ENCODE measurements around the gene TRIM45.

Gene TRIM45

GRCh38 chr1:117097443-117097842 lies 24.1 kb downstream of the TRIM45 start:
- Mint-ChIP-seq H3K27me3 (no peaks in the 10 kb centered on the region), H3K9me3 (no peaks in the 10 kb centered on the region), H3K4me1 (peaks cover 20% of the 10 kb centered on the region), H3K36me3 (ENCODE audit: low read depth) (peaks cover 81% of the 10 kb centered on the region), H3K4me3 (no peak overlapping the region), H3K27ac (no peak overlapping the region)
- DNase-seq (no peak), ATAC-seq (no peak)

DNA sequence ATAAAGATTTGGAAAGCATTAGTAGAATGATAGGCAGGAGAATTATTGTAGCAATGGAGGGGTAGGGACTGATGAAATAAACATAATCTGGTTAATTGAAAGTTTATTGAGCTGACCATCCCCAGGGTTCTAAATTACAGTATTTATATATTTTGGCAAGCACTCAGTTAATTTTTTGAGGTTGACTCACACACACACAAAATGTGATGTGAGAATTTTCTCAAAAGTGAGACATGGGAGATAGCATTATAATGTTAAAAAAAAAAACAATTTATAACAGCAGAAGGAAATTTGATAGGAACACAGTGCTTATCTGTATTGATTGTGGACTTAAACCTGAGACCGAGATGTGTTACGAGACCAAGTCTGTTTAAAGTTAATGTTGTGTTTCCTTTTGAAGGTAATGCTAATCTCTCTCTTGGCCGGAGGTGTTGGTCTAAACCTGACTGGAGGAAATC lies 24.6 kb downstream of the TRIM45 start:
- no peak for ATAC-seq
- peaks cover 24% of the 10 kb centered on the region for H3K4me1 Mint-ChIP-seq
- no peak overlapping the region for H3K4me3 Mint-ChIP-seq
- H3K27ac Mint-ChIP-seq, result no peak overlapping the region
- H3K36me3 Mint-ChIP-seq (ENCODE audit: low read depth), result peaks cover 81% of the 10 kb centered on the region
- H3K9me3 Mint-ChIP-seq, result no peaks in the 10 kb centered on the region
- no peaks in the 10 kb centered on the region for H3K27me3 Mint-ChIP-seq
- DNase-seq, result no peak

DNA sequence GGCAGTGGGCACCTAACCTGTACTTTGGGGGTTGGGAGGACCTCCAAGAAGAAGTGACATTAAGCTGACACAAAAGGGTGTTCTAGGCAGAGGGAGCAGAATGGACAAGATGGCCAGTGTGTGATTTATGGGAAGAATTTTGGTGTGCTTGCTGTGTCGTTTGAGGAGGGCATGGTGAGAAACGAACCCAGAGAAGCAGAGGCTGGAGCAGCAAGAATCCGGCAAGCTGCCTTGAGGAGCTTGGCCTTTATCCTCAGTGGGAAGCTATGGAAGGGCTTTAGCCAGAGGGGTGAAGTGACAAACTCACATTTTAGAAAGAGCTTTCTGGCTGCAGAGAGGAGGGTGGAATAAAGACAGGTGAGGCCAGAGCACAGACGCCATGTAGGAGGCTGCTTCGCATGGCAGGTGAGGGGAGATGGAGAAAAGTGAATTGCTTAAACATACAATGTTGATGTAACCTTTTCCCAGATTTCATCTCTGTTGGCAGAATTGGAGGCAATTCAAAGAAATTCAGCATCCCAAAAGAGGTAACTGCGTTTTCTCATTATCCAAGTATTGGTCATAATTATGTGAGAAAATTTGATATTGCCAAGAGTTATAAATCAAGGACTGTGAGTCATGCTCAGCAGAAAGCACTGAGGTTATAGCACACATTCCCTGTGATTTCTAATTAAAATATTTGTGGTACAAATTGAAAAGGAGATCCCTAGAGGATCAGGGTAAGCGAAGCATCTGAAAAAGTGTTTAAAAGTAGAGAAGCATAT lies 26.5 kb downstream of the TRIM45 start:
- peaks cover 81% of the 10 kb centered on the region for H3K36me3 Mint-ChIP-seq (ENCODE audit: low read depth)
- no peaks in the 10 kb centered on the region for H3K27me3 Mint-ChIP-seq
- DNase-seq (no peak), ATAC-seq (no peak)
- no peak overlapping the region for H3K27ac Mint-ChIP-seq
- H3K4me1 Mint-ChIP-seq, result peaks cover 27% of the 10 kb centered on the region
- no peaks in the 10 kb centered on the region for H3K9me3 Mint-ChIP-seq
- no peak overlapping the region for H3K4me3 Mint-ChIP-seq

GRCh38 chr1:117093870-117094621 lies 27.5 kb downstream of the TRIM45 start:
- Mint-ChIP-seq H3K27me3 (no peaks in the 10 kb centered on the region), H3K27ac (no peak overlapping the region), H3K4me3 (no peak overlapping the region), H3K36me3 (ENCODE audit: low read depth) (peaks cover 79% of the 10 kb centered on the region), H3K9me3 (no peaks in the 10 kb centered on the region), H3K4me1 (peaks cover 27% of the 10 kb centered on the region)
- peak; percentile 20 for DNase-seq
- peak; percentile 82 for ATAC-seq

DNA sequence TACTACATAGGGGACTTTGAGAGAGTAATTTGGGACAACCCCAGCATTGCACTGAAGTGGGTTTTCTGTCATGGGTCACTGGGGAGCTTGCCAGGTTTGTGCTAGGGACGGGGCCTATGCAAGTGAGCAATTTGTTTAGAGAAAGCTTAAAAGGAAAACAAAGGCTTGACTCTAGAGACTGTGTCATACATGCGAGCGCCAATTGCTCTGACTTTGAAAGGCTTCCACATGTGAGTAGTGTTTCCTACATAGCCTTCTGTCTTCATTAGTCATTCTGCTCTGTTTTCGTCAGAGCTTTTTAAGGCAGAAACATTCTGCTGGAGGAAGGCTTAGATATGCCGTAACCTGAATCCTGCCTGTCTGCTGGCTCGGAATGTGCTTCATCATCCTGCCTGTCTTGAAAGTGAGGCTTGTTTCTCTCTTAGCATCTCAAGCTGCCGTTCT lies 28.4 kb downstream of the TRIM45 start:
- Mint-ChIP-seq H3K4me1 (peaks cover 27% of the 10 kb centered on the region), H3K27me3 (no peaks in the 10 kb centered on the region), H3K4me3 (no peak overlapping the region), H3K9me3 (no peaks in the 10 kb centered on the region), H3K27ac (peak overlapping the region; percentile 42), H3K36me3 (ENCODE audit: low read depth) (peaks cover 79% of the 10 kb centered on the region)
- DNase-seq (no peak), ATAC-seq (peak; percentile 65)

- DNase-seq (no peak), ATAC-seq (no peak)
- Mint-ChIP-seq H3K4me3 (no peak overlapping the region), H3K36me3 (ENCODE audit: low read depth) (peaks cover 78% of the 10 kb centered on the region), H3K27me3 (no peaks in the 10 kb centered on the region), H3K9me3 (no peaks in the 10 kb centered on the region), H3K27ac (no peak overlapping the region), H3K4me1 (peaks cover 27% of the 10 kb centered on the region)
These were observed 29.0 kb downstream of the TRIM45 start for GRCh38 chr1:117092594-117092993.

DNA sequence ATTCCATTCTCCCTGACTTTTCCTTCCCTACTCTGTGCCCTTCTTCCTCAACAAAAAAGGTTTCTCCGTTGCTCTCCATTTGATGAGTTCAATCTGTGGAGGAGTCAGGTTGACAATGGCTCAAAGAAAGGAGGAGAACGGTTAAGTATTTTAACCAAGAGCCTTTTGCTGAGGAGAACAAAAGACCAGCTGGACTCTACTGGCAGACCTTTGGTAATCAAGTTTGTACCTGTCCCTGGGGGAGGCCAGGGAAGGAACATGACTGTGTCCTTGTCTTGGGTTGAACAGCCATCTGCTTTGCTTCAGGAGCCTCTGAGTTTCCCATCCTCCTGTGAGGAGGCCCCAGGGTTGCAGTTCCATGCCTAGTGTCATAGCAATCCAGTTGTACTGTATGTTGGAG lies 31.6 kb downstream of the TRIM45 start:
- H3K27me3 Mint-ChIP-seq, result no peaks in the 10 kb centered on the region
- ATAC-seq, result no peak
- H3K4me1 Mint-ChIP-seq, result peaks cover 27% of the 10 kb centered on the region
- H3K9me3 Mint-ChIP-seq, result no peaks in the 10 kb centered on the region
- no peak for DNase-seq
- no peak overlapping the region for H3K27ac Mint-ChIP-seq
- peaks cover 77% of the 10 kb centered on the region for H3K36me3 Mint-ChIP-seq (ENCODE audit: low read depth)
- no peak overlapping the region for H3K4me3 Mint-ChIP-seq

DNA sequence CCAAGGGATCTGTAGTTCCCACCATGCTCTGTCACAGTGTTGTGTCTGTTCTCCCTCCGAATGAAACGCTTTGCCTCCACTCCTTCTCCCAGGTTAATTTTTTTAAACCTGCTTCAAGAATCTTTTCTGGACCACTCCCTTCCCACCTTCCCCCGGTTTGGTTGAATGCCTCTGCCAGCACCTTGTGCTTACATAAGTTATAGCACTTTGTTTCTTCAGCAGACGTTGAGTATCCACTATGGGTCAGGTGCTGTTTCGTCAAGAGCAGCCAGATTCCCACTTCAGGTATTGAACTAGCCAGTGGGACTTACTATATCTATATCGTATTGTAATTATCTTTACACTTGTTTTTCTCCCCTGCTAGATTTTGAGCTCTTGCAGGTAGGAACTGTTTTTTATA lies 33.9 kb downstream of the TRIM45 start:
- H3K4me3 Mint-ChIP-seq, result no peak overlapping the region
- H3K4me1 Mint-ChIP-seq, result peaks cover 30% of the 10 kb centered on the region
- H3K36me3 Mint-ChIP-seq (ENCODE audit: low read depth), result peaks cover 76% of the 10 kb centered on the region
- H3K27ac Mint-ChIP-seq, result no peak overlapping the region
- H3K9me3 Mint-ChIP-seq, result no peaks in the 10 kb centered on the region
- ATAC-seq, result no peak
- DNase-seq, result no peak
- no peaks in the 10 kb centered on the region for H3K27me3 Mint-ChIP-seq

DNA sequence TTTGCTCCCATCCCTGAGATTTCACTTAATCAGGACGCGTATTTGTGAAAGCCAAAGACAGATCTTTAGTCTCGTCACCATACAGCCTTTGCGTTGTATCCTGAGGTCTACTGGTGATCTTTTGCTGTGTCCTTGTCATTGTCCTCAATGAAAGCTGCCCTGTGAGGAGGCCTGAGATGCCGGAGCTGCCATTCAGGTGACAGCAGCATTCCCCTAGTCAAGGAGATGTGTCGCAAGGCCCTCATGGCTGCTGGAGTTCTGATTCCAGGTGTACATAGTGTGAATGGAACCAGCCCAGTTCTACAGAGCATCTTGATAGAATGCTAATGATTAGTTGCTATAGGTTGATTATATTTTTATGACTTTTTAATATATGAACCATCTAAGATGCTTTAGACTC lies 37.3 kb downstream of the TRIM45 start:
- no peaks in the 10 kb centered on the region for H3K9me3 Mint-ChIP-seq
- peak overlapping the region; percentile 91 for H3K27ac Mint-ChIP-seq
- peaks cover 34% of the 10 kb centered on the region for H3K4me1 Mint-ChIP-seq
- peaks cover 72% of the 10 kb centered on the region for H3K36me3 Mint-ChIP-seq (ENCODE audit: low read depth)
- H3K27me3 Mint-ChIP-seq, result no peaks in the 10 kb centered on the region
- DNase-seq, result no peak
- no peak overlapping the region for H3K4me3 Mint-ChIP-seq
- ATAC-seq, result no peak

DNA sequence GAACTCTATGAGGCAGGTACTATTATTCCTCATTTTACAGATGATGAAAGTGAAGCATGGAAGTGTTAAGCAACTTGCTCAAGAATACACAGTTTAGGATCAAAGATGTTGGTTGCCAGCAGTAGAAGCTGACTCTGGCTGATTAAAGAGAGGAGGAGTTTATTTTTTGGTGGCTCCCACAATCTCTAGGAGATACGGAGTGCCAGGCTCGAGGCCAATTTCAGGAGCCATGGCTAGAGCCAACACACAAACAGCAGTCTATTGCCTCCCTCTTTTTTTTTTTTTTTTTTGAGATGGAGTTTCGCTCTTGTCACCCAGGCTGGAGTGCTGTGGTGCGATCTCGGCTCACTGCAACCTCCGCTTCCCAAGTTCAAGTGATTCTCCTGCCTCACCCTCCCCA lies 41.8 kb downstream of the TRIM45 start:
- Mint-ChIP-seq H3K4me3 (no peak overlapping the region), H3K27me3 (no peaks in the 10 kb centered on the region), H3K27ac (no peak overlapping the region), H3K36me3 (ENCODE audit: low read depth) (peaks cover 87% of the 10 kb centered on the region), H3K9me3 (no peaks in the 10 kb centered on the region), H3K4me1 (peaks cover 72% of the 10 kb centered on the region)
- ATAC-seq (no peak), DNase-seq (no peak)

DNA sequence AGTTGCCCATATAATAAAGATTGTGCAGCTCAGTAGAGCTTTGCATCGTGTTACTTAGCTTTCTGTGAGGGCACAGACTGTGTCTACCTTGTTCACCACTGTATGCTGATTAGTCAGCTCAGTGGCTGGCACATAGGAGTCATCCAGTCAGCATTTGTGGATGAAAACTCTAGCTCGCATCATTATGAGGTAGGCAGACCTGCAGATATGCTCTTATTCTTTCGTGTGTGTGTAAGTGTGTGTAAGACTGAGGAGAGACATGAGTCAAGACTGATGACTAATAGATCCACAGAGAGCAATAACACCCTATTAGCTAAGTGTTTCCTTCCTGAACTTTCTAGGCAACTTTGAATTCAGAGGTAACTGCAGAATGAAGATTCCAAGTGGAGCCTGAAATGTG lies 44.3 kb downstream of the TRIM45 start:
- peak overlapping the region; percentile 93 for H3K27ac Mint-ChIP-seq
- H3K27me3 Mint-ChIP-seq, result no peaks in the 10 kb centered on the region
- peaks cover 86% of the 10 kb centered on the region for H3K36me3 Mint-ChIP-seq (ENCODE audit: low read depth)
- ATAC-seq (peak; percentile 100), DNase-seq (peak; percentile 43)
- H3K4me1 Mint-ChIP-seq, result peaks cover 49% of the 10 kb centered on the region
- no peaks in the 10 kb centered on the region for H3K9me3 Mint-ChIP-seq
- H3K4me3 Mint-ChIP-seq, result peak overlapping the region; percentile 7

GRCh38 chr1:117076648-117077047 lies 44.9 kb downstream of the TRIM45 start:
- H3K36me3 Mint-ChIP-seq (ENCODE audit: low read depth), result peaks cover 83% of the 10 kb centered on the region
- no peak for ATAC-seq
- no peaks in the 10 kb centered on the region for H3K27me3 Mint-ChIP-seq

GRCh38 chr1:117070124-117070523 lies 51.4 kb downstream of the TRIM45 start:
- ATAC-seq (peak; percentile 67), DNase-seq (no peak)
- peaks cover 70% of the 10 kb centered on the region for H3K36me3 Mint-ChIP-seq (ENCODE audit: low read depth)
- no peak overlapping the region for H3K27ac Mint-ChIP-seq
- peaks cover 32% of the 10 kb centered on the region for H3K4me1 Mint-ChIP-seq
- no peak overlapping the region for H3K4me3 Mint-ChIP-seq
- H3K27me3 Mint-ChIP-seq, result no peaks in the 10 kb centered on the region
- no peaks in the 10 kb centered on the region for H3K9me3 Mint-ChIP-seq

More at GRCh38 chr1:117076648-117077047, 44.9 kb downstream of the TRIM45 start:
- no peaks in the 10 kb centered on the region for H3K9me3 Mint-ChIP-seq
- peaks cover 44% of the 10 kb centered on the region for H3K4me1 Mint-ChIP-seq
- H3K27ac Mint-ChIP-seq, result peak overlapping the region; percentile 93
- DNase-seq, result no peak
- no peak overlapping the region for H3K4me3 Mint-ChIP-seq

- no peak for ATAC-seq
- Mint-ChIP-seq H3K9me3 (no peaks in the 10 kb centered on the region), H3K27ac (peak overlapping the region; percentile 3), H3K4me3 (no peak overlapping the region), H3K4me1 (peaks cover 30% of the 10 kb centered on the region), H3K27me3 (no peaks in the 10 kb centered on the region), H3K36me3 (ENCODE audit: low read depth) (peaks cover 69% of the 10 kb centered on the region)
- DNase-seq, result no peak
These were observed 52.2 kb downstream of the TRIM45 start for GRCh38 chr1:117069220-117069844.

GRCh38 chr1:117068580-117068979 lies 53.0 kb downstream of the TRIM45 start:
- Mint-ChIP-seq H3K4me1 (peaks cover 36% of the 10 kb centered on the region), H3K27me3 (no peaks in the 10 kb centered on the region), H3K27ac (no peak overlapping the region), H3K36me3 (ENCODE audit: low read depth) (peaks cover 69% of the 10 kb centered on the region), H3K4me3 (no peak overlapping the region), H3K9me3 (no peaks in the 10 kb centered on the region)
- DNase-seq, result no peak
- ATAC-seq, result no peak
